HepG2 (cell line): ENCODE measurements around the gene KIF25. TPM values are rescaled to one million over a fixed set of nuclear protein-coding genes. Genes with fewer than 3 reads are reported as not detected.
A peak's percentile ranks its signal among the peaks of the same experiment; 100 is the strongest.

Source experiments
- GATAD1 ChIP-seq: IDR thresholded peaks from 2 replicates; pipeline ENCODE4 v1.6.1; 2016; ENCODE audit warnings: missing genetic modification reagents, missing compliant biosample characterization
- JDP2 ChIP-seq: sonication (generic); formaldehyde crosslinking; IDR thresholded peaks from 2 replicates; pipeline ENCODE4 v1.8.1; 2022; ENCODE audit warnings: missing genetic modification reagents, borderline replicate concordance
- RARA ChIP-seq: IDR thresholded peaks from 2 replicates; pipeline ENCODE4 v1.6.1; 2016; ENCODE audit warnings: missing genetic modification reagents, missing compliant biosample characterization
- SALL1 ChIP-seq: sonication (generic); formaldehyde crosslinking; IDR thresholded peaks from 2 replicates; pipeline ENCODE4 v1.8.0; 2022; ENCODE audit warnings: mild to moderate bottlenecking, missing genetic modification reagents
- SMAD1 ChIP-seq: sonication (generic); formaldehyde crosslinking; IDR thresholded peaks from 2 replicates; pipeline ENCODE4 v1.4.0; 2020; ENCODE audit warnings: missing genetic modification reagents, low read depth, mild to moderate bottlenecking, borderline replicate concordance
- SOX6 ChIP-seq, 2 experiments: fragments of 450-650 bp in 1 of 2; sonication (generic) in 1 of 2; formaldehyde crosslinking in 1 of 2; IDR thresholded peaks; 2 replicates each; pipeline versions ENCODE4 v1.4.0 to v1.6.1; 2017 to 2020; ENCODE audit warnings: antibody characterized with exemption in 1 of 2, mild to moderate bottlenecking in 1 of 2, missing genetic modification reagents in 1 of 2
- STAG1 ChIP-seq: sonication (generic); formaldehyde crosslinking; IDR thresholded peaks from 2 replicates; pipeline ENCODE4 v1.4.0; 2020; ENCODE audit warnings: missing genetic modification reagents
- TEAD2 ChIP-seq: sonication (generic); formaldehyde crosslinking; IDR thresholded peaks from 2 replicates; pipeline ENCODE4 v1.9.0; 2021; ENCODE audit warnings: missing genetic modification reagents
- YEATS2 ChIP-seq: sonication (generic); formaldehyde crosslinking; IDR thresholded peaks from 2 replicates; pipeline ENCODE4 v1.4.0; 2020; ENCODE audit warnings: missing genetic modification reagents, borderline replicate concordance
- ZMAT3 ChIP-seq: sonication (generic); formaldehyde crosslinking; conservative IDR thresholded peaks from 2 replicates; pipeline ENCODE4 v1.7.0; 2021; ENCODE audit warnings: missing genetic modification reagents
- ZNF30 ChIP-seq: sonication (generic); formaldehyde crosslinking; IDR thresholded peaks from 2 replicates; pipeline ENCODE4 v1.5.0; 2020; ENCODE audit warnings: mild to moderate bottlenecking, missing genetic modification reagents
- ZNF660 ChIP-seq: sonication (generic); formaldehyde crosslinking; IDR thresholded peaks from 2 replicates; pipeline ENCODE4 v1.5.1; 2020; ENCODE audit warnings: mild to moderate bottlenecking, low read depth, missing genetic modification reagents, borderline replicate concordance
- polyA plus RNA-seq, 8 experiments: library from polyadenylated mRNA; depleted of rRNA in 3 of 8; stranded (reverse) in 7 of 8; unstranded in 1 of 8; fragments of >200 nt; fragmentation: Illumina TruSeq in 4 of 8; extraction: Trizol in 4 of 8; gene quantifications; 2 replicates each; pipeline versions ENCODE4 v1.2.1 to v1.2.3, GENCODE V29; 2011 to 2016; ENCODE audit warnings: low read depth in 4 of 8, missing spikeins in 1 of 8, mixed read lengths in 1 of 8; ENCODE audit not compliant: insufficient read depth in 1 of 8
- total RNA-seq, 5 experiments: library from RNA; depleted of rRNA; stranded (reverse); fragments of >200 nt; fragmentation: Illumina TruSeq; extraction: Trizol; gene quantifications; 2 replicates each; pipeline ENCODE4 v1.2.3, GENCODE V29; 2016; ENCODE audit warnings: low read depth in 1 of 5
- TF ChIP-seq, protein P1 (sequence below): sonication (generic); formaldehyde crosslinking; IDR thresholded peaks from 2 replicates; pipeline ENCODE4 v1.4.0; 2020; ENCODE audit warnings: mild to moderate bottlenecking, missing genetic modification reagents
- TF ChIP-seq, protein P2 (sequence below): IDR thresholded peaks from 2 replicates; pipeline ENCODE4 v1.4.0; 2020; ENCODE audit warnings: mild to moderate bottlenecking, missing genetic modification reagents
- TF ChIP-seq, protein P3 (sequence below): sonication (generic); formaldehyde crosslinking; conservative IDR thresholded peaks from 2 replicates; pipeline ENCODE4 v1.4.0; 2020; ENCODE audit warnings: missing genetic modification reagents
- TF ChIP-seq, protein P4 (sequence below): sonication (generic); formaldehyde crosslinking; IDR thresholded peaks from 2 replicates; pipeline ENCODE4 v1.4.0; 2020; ENCODE audit warnings: mild to moderate bottlenecking, missing genetic modification reagents

Gene KIF25
- total and polyA plus RNA-seq, 2 of the 13 experiments (the other 11 are each of a cell fraction or from before 2014, with no cell fraction given) = not detected

GRCh38 chr6:168093071-168093505 lies 95.6 kb downstream of the KIF25 start (continued):
- TF ChIP-seq, protein P1, sequence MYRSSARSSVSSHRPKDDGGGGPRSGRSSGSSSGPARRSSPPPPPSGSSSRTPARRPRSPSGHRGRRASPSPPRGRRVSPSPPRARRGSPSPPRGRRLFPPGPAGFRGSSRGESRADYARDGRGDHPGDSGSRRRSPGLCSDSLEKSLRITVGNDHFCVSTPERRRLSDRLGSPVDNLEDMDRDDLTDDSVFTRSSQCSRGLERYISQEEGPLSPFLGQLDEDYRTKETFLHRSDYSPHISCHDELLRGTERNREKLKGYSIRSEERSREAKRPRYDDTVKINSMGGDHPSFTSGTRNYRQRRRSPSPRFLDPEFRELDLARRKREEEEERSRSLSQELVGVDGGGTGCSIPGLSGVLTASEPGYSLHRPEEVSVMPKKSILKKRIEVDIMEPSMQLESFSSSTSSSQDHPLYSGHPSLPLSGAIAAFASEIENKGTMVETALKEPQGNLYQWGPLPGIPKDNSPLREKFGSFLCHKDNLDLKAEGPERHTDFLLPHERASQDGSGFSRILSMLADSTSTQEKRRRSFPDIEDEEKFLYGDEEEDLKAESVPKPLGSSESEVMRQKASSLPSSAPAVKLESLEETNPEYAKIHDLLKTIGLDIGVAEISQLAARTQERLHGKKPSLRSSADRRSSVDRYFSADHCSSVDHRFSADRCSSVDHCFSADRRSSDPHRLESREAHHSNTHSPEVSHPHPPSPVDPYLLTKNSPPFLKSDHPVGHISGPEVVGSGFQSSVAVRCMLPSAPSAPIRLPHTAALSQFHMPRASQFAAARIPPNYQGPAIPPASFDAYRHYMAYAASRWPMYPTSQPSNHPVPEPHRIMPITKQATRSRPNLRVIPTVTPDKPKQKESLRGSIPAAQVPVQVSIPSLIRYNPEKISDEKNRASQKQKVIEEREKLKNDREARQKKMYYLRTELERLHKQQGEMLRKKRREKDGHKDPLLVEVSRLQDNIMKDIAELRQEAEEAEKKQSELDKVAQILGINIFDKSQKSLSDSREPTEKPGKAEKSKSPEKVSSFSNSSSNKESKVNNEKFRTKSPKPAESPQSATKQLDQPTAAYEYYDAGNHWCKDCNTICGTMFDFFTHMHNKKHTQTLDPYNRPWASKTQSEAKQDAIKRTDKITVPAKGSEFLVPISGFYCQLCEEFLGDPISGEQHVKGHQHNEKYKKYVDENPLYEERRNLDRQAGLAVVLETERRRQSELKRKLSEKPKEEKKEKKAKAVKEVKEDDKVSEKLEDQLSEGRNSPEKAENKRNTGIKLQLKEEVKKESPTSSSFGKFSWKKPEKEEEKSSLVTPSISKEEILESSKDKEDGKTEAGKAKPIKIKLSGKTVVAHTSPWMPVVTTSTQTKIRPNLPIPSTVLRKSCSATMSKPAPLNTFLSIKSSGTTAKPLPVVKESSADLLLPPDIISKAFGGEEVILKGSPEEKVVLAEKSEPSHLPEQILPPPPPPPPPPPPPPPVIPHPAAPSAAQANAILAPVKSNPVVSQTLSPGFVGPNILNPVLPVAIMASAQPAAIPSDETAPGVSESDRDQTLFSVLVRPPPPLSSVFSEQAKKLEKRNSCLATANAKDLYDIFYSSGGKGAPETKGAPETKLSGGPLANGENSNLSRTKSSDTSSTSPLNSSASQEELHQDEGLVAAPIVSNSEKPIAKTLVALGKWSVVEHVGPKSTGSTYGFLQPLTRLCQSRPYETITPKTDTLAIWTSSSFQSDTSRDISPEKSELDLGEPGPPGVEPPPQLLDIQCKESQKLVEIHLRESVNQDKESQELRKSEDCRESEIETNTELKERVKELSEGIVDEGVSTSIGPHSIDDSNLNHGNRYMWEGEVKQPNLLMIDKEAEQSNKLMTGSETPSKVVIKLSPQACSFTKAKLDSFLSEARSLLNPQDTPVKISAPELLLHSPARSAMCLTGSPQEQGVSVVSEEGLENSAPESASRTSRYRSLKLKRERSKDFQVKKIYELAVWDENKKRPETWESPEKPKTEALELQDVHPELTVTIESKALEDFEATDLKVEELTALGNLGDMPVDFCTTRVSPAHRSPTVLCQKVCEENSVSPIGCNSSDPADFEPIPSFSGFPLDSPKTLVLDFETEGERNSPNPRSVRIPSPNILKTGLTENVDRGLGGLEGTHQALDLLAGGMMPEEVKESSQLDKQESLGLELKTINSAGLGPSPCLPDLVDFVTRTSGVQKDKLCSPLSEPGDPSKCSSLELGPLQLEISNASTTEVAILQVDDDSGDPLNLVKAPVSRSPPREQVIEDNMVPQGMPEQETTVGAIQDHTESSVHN (CRISPR knock-in tag) = no peak
- TF ChIP-seq RARA (CRISPR knock-in tag) = peak; percentile 81
- TF ChIP-seq, protein P2, sequence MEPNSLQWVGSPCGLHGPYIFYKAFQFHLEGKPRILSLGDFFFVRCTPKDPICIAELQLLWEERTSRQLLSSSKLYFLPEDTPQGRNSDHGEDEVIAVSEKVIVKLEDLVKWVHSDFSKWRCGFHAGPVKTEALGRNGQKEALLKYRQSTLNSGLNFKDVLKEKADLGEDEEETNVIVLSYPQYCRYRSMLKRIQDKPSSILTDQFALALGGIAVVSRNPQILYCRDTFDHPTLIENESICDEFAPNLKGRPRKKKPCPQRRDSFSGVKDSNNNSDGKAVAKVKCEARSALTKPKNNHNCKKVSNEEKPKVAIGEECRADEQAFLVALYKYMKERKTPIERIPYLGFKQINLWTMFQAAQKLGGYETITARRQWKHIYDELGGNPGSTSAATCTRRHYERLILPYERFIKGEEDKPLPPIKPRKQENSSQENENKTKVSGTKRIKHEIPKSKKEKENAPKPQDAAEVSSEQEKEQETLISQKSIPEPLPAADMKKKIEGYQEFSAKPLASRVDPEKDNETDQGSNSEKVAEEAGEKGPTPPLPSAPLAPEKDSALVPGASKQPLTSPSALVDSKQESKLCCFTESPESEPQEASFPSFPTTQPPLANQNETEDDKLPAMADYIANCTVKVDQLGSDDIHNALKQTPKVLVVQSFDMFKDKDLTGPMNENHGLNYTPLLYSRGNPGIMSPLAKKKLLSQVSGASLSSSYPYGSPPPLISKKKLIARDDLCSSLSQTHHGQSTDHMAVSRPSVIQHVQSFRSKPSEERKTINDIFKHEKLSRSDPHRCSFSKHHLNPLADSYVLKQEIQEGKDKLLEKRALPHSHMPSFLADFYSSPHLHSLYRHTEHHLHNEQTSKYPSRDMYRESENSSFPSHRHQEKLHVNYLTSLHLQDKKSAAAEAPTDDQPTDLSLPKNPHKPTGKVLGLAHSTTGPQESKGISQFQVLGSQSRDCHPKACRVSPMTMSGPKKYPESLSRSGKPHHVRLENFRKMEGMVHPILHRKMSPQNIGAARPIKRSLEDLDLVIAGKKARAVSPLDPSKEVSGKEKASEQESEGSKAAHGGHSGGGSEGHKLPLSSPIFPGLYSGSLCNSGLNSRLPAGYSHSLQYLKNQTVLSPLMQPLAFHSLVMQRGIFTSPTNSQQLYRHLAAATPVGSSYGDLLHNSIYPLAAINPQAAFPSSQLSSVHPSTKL (CRISPR knock-in tag) = peak; percentile 48; the same call in 1 of the 2 replicates
- TF ChIP-seq ZNF660 = no peak
- TF ChIP-seq SOX6 (IDR thresholded peaks at IDR 0.05) = no peak
- peak; percentile 39; the same call in 1 of the 2 replicates for TF ChIP-seq SOX6 (CRISPR knock-in tag; IDR thresholded peaks at IDR 0.05)
- TF ChIP-seq ZMAT3 (CRISPR knock-in tag) = no peak
- TF ChIP-seq, protein P3, sequence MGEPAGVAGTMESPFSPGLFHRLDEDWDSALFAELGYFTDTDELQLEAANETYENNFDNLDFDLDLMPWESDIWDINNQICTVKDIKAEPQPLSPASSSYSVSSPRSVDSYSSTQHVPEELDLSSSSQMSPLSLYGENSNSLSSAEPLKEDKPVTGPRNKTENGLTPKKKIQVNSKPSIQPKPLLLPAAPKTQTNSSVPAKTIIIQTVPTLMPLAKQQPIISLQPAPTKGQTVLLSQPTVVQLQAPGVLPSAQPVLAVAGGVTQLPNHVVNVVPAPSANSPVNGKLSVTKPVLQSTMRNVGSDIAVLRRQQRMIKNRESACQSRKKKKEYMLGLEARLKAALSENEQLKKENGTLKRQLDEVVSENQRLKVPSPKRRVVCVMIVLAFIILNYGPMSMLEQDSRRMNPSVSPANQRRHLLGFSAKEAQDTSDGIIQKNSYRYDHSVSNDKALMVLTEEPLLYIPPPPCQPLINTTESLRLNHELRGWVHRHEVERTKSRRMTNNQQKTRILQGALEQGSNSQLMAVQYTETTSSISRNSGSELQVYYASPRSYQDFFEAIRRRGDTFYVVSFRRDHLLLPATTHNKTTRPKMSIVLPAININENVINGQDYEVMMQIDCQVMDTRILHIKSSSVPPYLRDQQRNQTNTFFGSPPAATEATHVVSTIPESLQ (CRISPR knock-in tag) = no peak
- no peak for TF ChIP-seq TEAD2 (CRISPR knock-in tag)
- TF ChIP-seq JDP2 (CRISPR knock-in tag) = no peak
- TF ChIP-seq STAG1 (CRISPR knock-in tag) = no peak
- TF ChIP-seq ZNF30 (CRISPR knock-in tag) = no peak
- TF ChIP-seq SALL1 = peak; percentile 92
- TF ChIP-seq, protein P4, sequence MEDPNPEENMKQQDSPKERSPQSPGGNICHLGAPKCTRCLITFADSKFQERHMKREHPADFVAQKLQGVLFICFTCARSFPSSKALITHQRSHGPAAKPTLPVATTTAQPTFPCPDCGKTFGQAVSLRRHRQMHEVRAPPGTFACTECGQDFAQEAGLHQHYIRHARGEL (CRISPR knock-in tag) = no peak
- TF ChIP-seq GATAD1 = no peak
- TF ChIP-seq SMAD1 (CRISPR knock-in tag) = no peak
- TF ChIP-seq YEATS2 = no peak
